Bronchial epithelial cell (primary cell): Measurements from ENCODE around the gene OR51V1. TPM values are rescaled to one million over a fixed set of nuclear protein-coding genes. Genes with fewer than 3 reads are reported as not detected.
A peak's percentile ranks its signal among the peaks of the same experiment; 100 is the strongest.

Experiments used
- DNase-seq: peaks from one replicate; pipeline ENCODE4 v3.0.0-alpha.2; 2010; ENCODE audit warnings: low read depth
- FAIRE-seq: peaks from 2 replicates; lab custom pipeline; 2011; peaks lifted over from hg19 to GRCh38; lab: Jason Lieb, UNC
- H3K27me3 ChIP-seq: 2 replicates; pipeline ENCODE4 v1.5.1; 2011; ENCODE audit warnings: low read length; ENCODE audit not compliant: control insufficient read depth, insufficient read depth
- H3K36me3 ChIP-seq: 2 replicates; pipeline ENCODE4 v1.5.1; 2011; ENCODE audit warnings: low read length; ENCODE audit not compliant: control insufficient read depth, insufficient read depth
- H3K4me3 ChIP-seq: 2 replicates; pipeline ENCODE4 v1.5.1; 2011; ENCODE audit warnings: mild to moderate bottlenecking, low read depth, low read length, control low read depth
- CTCF ChIP-seq: IDR thresholded peaks from 2 replicates; pipeline ENCODE4 v1.5.1; 2011; ENCODE audit warnings: mild to moderate bottlenecking, moderate library complexity, low read length, control low read depth, inconsistent platforms; ENCODE audit not compliant: insufficient read depth, severe bottlenecking
- total RNA-seq: library from RNA; depleted of rRNA; stranded (reverse); fragments of >200 nt; gene quantifications from 2 replicates; pipeline ENCODE4 v1.2.1, GENCODE V29; 2014

Gene OR51V1
- total RNA-seq, 1 donor from 2014 or later, result not detected

GRCh38 chr11:5240056-5240455, 39.6 kb upstream of the OR51V1 start:
- no peak for TF ChIP-seq CTCF
- Histone ChIP-seq H3K27me3 (no peaks in the 10 kb centered on the region), H3K36me3 (no peaks in the 10 kb centered on the region), H3K4me3 (no peak overlapping the region)
- DNase-seq (no peak), FAIRE-seq (no peak)

GRCh38 chr11:5239046-5239445, 38.6 kb upstream of the OR51V1 start:
- Histone ChIP-seq H3K36me3 (no peaks in the 10 kb centered on the region), H3K4me3 (no peak overlapping the region), H3K27me3 (no peaks in the 10 kb centered on the region)
- FAIRE-seq, result no peak
- TF ChIP-seq CTCF, result no peak
- DNase-seq, result peak; percentile 54

- no peak for FAIRE-seq
- TF ChIP-seq CTCF, result no peak
- Histone ChIP-seq H3K4me3 (no peak overlapping the region), H3K27me3 (no peaks in the 10 kb centered on the region), H3K36me3 (no peaks in the 10 kb centered on the region)
- DNase-seq, result no peak
These were observed 38.0 kb upstream of the OR51V1 start for GRCh38 chr11:5238486-5238885.

- no peak overlapping the region for H3K4me3 ChIP-seq
- FAIRE-seq (no peak), DNase-seq (no peak)
- H3K27me3 ChIP-seq, result no peaks in the 10 kb centered on the region
- no peak for TF ChIP-seq CTCF
- no peaks in the 10 kb centered on the region for H3K36me3 ChIP-seq
These were observed 36.9 kb upstream of the OR51V1 start for GRCh38 chr11:5237420-5237819.

- no peak for TF ChIP-seq CTCF
- Histone ChIP-seq H3K27me3 (no peaks in the 10 kb centered on the region), H3K4me3 (no peak overlapping the region), H3K36me3 (no peaks in the 10 kb centered on the region)
- DNase-seq (no peak), FAIRE-seq (no peak)
These were observed 35.0 kb upstream of the OR51V1 start for GRCh38 chr11:5235364-5236095.

- no peak for TF ChIP-seq CTCF
- Histone ChIP-seq H3K27me3 (no peaks in the 10 kb centered on the region), H3K36me3 (no peaks in the 10 kb centered on the region), H3K4me3 (no peak within 1 kb of the TSS)
- DNase-seq, result no peak
- FAIRE-seq, result peak; percentile 62
These were observed 33.9 kb upstream of the OR51V1 start, which contains the start of gene HBD for GRCh38 chr11:5234381-5234834. Gene HBD, minus strand, starts transcription at chr11:5234483. Its CDS starts 50 bp downstream, at chr11:5234433.
